Measurements from ENCODE around the gene ARL5C.

ARL5C gene

GRCh38 chr17:39209317-39210092, 43.5 kb upstream of the ARL5C start:
- H3K27ac ChIP-seq (ENCODE audit: extremely low read depth, low read depth, low read length): peak overlapping the region; percentile 28; the same call in 1 of the 2 replicates
- no peak for TF ChIP-seq ZNF350 (tag by site-specific recombination; IDR thresholded peaks at IDR 0.05)
- TF ChIP-seq KLF17 (tag by site-specific recombination; IDR thresholded peaks at IDR 0.05): no peak; the same call in 1 of the 2 replicates
- TF ChIP-seq ZNF146 (tag by site-specific recombination; IDR thresholded peaks at IDR 0.05): no peak
- no peak for TF ChIP-seq ZNF548 (tag by site-specific recombination; IDR thresholded peaks at IDR 0.05)
- TF ChIP-seq ZBTB49 (tag by site-specific recombination; IDR thresholded peaks at IDR 0.05; ENCODE audit: low read depth): no peak
- no peak for TF ChIP-seq TCF7L2 (IDR thresholded peaks at IDR 0.05; ENCODE audit: borderline replicate concordance, low read depth, low read length)
- peak; percentile 91 for TF ChIP-seq ZNF398 (tag by site-specific recombination; IDR thresholded peaks at IDR 0.05)
- no peak for TF ChIP-seq ZNF2 (tag by site-specific recombination; IDR thresholded peaks at IDR 0.05)
- TF ChIP-seq ZNF211 (tag by site-specific recombination; IDR thresholded peaks at IDR 0.05; ENCODE audit: low read depth): no peak
- TF ChIP-seq SALL2 (tag by site-specific recombination; IDR thresholded peaks at IDR 0.05; ENCODE audit: borderline replicate concordance): no peak
- no peak for TF ChIP-seq RBAK (tag by site-specific recombination; IDR thresholded peaks at IDR 0.05)
- TF ChIP-seq KLF8 (tag by site-specific recombination; IDR thresholded peaks at IDR 0.05): peak; percentile 28; the same call in 1 of the 2 replicates
- TF ChIP-seq TSHZ1 (tag by site-specific recombination; IDR thresholded peaks at IDR 0.05; ENCODE audit: borderline replicate concordance): no peak
- peak; percentile 38 for TF ChIP-seq ZBTB26 (tag by site-specific recombination; optimal IDR thresholded peaks at IDR 0.05)
- TF ChIP-seq ZNF596 (tag by site-specific recombination; IDR thresholded peaks at IDR 0.05): no peak
- no peak for TF ChIP-seq GFI1B (tag by site-specific recombination; IDR thresholded peaks at IDR 0.05)
- no peak for TF ChIP-seq GLI2 (tag by site-specific recombination; IDR thresholded peaks at IDR 0.05; ENCODE audit: borderline replicate concordance, low read depth)
- no peak for TF ChIP-seq ZNF324 (tag by site-specific recombination; IDR thresholded peaks at IDR 0.05)
- TF ChIP-seq HIC1 (tag by site-specific recombination; IDR thresholded peaks at IDR 0.05): peak; percentile 68
- TF ChIP-seq SP7 (tag by site-specific recombination; IDR thresholded peaks at IDR 0.05): peak; percentile 57
- TF ChIP-seq ZNF837 (tag by site-specific recombination; IDR thresholded peaks at IDR 0.05): no peak
- no peak for TF ChIP-seq ZNF416 (tag by site-specific recombination; IDR thresholded peaks at IDR 0.05)
- no peak for TF ChIP-seq ZSCAN18 (tag by site-specific recombination; IDR thresholded peaks at IDR 0.05)

More at GRCh38 chr17:39209317-39210092, 43.5 kb upstream of the ARL5C start:
- Histone ChIP-seq H3K4me1 (ENCODE audit: control insufficient read depth, insufficient read depth, low read length) (peaks cover 16% of the 10 kb centered on the region), H3K9me3 (ENCODE audit: control insufficient read depth, insufficient read depth, low read depth, low read length) (no peaks in the 10 kb centered on the region), H3K4me3 (ENCODE audit: low read depth, low read length) (peak overlapping the region; percentile 13), H3K36me3 (ENCODE audit: control insufficient read depth in 2 of 2, insufficient read depth in 1 of 2, low read length in 2 of 2) (peaks cover 5 to 8% of the 10 kb centered on the region in 2 experiments; a peak in 2 of 3 replicates)
- CTCF ChIA-PET: interaction anchor here (0.7 to 18.9 kb wide), 9 partner anchors 10 to 425 kb away, joined by 3 to 733 read pairs (median 4); partner anchors contain the start of gene RPL19
- POLR2A ChIA-PET: interaction anchor here (1.8 to 5.4 kb wide), 3 partner anchors 10 to 36 kb away, joined by 5 to 72 read pairs (median 22); partner anchors contain the start of gene RPL19
